ENCODE measurements around the gene DAPK2.

The DAPK2 gene

GRCh38 chr15:64001148-64001547, 45.1 kb downstream of the DAPK2 start:
- POLR2A ChIA-PET, result no interaction called here
- CTCF ChIA-PET, result interaction anchor here (0.7 kb wide), 1 partner anchor 49 kb away, joined by 3 read pairs; no protein-coding TSS in a partner anchor
- no peak for DNase-seq (ENCODE audit: extremely low spot score)
- TF ChIP-seq ELF4 (IDR thresholded peaks at IDR 0.05), result no peak
- no peak for TF ChIP-seq FOXA1 (IDR thresholded peaks at IDR 0.05)
- TF ChIP-seq HDGF (IDR thresholded peaks at IDR 0.05; ENCODE audit: borderline replicate concordance), result no peak
- no peak for TF ChIP-seq CTBP1 (IDR thresholded peaks at IDR 0.05; ENCODE audit: borderline replicate concordance)
- TF ChIP-seq SP1 (IDR thresholded peaks at IDR 0.05), result no peak
- TF ChIP-seq FOXM1 (IDR thresholded peaks at IDR 0.05; ENCODE audit: borderline replicate concordance), result no peak
- TF ChIP-seq PKNOX1 (IDR thresholded peaks at IDR 0.05), result no peak
- no peak for TF ChIP-seq ZNF384 (IDR thresholded peaks at IDR 0.05)

DNA sequence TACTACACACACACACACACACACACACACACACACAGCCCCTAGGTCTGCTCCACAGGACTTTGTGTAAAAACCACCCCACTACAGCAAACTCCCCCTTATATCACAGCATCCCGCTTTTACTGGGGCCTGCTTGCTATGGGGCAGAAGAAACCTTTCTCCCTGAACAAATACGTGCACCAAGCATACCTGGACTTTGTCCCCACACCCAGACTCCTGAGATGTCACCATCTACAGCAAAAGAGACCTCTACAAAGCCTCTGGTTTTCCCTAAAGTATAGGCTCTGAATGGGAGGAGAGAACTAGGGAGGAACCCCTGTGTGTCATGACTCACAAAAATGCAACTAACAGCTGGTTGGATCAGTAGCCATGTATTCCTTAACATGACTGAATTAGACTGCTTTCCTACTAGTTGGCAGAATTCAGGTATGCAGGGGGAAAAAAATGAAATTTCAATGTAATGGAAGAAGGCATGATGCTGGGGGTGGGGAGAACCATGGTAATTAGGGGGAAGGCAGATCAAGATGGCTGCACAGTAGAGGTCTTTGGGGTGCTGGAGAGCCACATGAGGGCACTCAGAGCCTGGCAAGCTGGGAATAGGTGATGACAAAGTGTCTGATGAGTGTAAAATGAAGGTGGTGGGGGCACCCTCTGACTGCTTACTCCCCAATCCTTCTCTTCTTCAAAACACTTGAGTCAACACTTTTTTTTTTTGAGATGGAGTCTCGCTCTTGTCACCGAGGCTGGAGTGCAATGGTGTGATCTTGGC, 45.9 kb downstream of the DAPK2 start:
- CTCF ChIA-PET, result interaction anchor here (0.7 kb wide), 1 partner anchor 50 kb away, joined by 3 read pairs; no protein-coding TSS in a partner anchor
- DNase-seq (ENCODE audit: extremely low spot score), result no peak
- POLR2A ChIA-PET, result no interaction called here
- TF ChIP-seq ELF4 (IDR thresholded peaks at IDR 0.05), result no peak
- TF ChIP-seq SUZ12 (IDR thresholded peaks at IDR 0.05), result no peak

DNA sequence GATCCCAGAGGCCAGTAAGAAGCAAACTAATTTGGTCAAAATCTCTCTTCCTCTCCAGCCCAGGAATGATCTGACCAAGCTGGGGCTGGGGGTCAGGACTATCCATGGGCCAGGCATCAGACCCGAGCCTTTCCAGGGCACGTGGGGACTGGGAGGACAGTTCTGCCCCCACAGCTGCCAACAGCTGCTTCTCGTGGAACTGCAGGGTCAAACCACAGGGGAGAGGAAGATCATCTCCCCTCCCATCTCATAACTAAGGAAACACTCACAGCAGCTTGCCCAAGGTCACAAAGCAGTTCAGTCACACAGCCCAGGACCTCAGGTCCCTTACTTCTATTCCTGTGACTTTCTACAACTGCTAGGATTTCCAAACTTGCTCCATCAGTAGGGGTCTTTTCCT, 47.1 kb downstream of the DAPK2 start:
- DNase-seq (ENCODE audit: extremely low spot score), result no peak

GRCh38 chr15:63998489-63998888, 47.8 kb downstream of the DAPK2 start:
- CTCF ChIA-PET, result no interaction called here
- DNase-seq (ENCODE audit: extremely low spot score), result no peak
- POLR2A ChIA-PET, result no interaction called here
- TF ChIP-seq ELF4 (IDR thresholded peaks at IDR 0.05) (no peak), FOXA1 (IDR thresholded peaks at IDR 0.05) (no peak), BHLHE40 (IDR thresholded peaks at IDR 0.05; ENCODE audit: borderline replicate concordance) (no peak), CTBP1 (IDR thresholded peaks at IDR 0.05; ENCODE audit: borderline replicate concordance) (no peak), ARNT (IDR thresholded peaks at IDR 0.05) (no peak), FOXK2 (IDR thresholded peaks at IDR 0.05) (no peak), SUZ12 (IDR thresholded peaks at IDR 0.05) (no peak), HDGF (IDR thresholded peaks at IDR 0.05; ENCODE audit: borderline replicate concordance) (no peak)

More for the DNA sequence above, 47.1 kb downstream of the DAPK2 start:
- ChIA-PET CTCF (no interaction called here), POLR2A (no interaction called here)
- TF ChIP-seq TARDBP (IDR thresholded peaks at IDR 0.05), result no peak
- TF ChIP-seq L3MBTL2 (conservative IDR thresholded peaks at IDR 0.05), result no peak
- no peak for TF ChIP-seq FOXK2 (IDR thresholded peaks at IDR 0.05)
- TF ChIP-seq NFRKB (IDR thresholded peaks at IDR 0.05), result no peak
- no peak for TF ChIP-seq ELF4 (IDR thresholded peaks at IDR 0.05)
- TF ChIP-seq ARNT (IDR thresholded peaks at IDR 0.05), result no peak
- no peak for TF ChIP-seq FOXM1 (IDR thresholded peaks at IDR 0.05; ENCODE audit: borderline replicate concordance)
- no peak for TF ChIP-seq CTBP1 (IDR thresholded peaks at IDR 0.05; ENCODE audit: borderline replicate concordance)
- TF ChIP-seq FOXA1 (IDR thresholded peaks at IDR 0.05), result no peak
- TF ChIP-seq LEF1 (IDR thresholded peaks at IDR 0.05; ENCODE audit: borderline replicate concordance), result no peak
- TF ChIP-seq ZNF384 (IDR thresholded peaks at IDR 0.05), result no peak
- TF ChIP-seq SP1 (IDR thresholded peaks at IDR 0.05), result no peak
- no peak for TF ChIP-seq PKNOX1 (IDR thresholded peaks at IDR 0.05)
- no peak for TF ChIP-seq HDGF (IDR thresholded peaks at IDR 0.05; ENCODE audit: borderline replicate concordance)
- TF ChIP-seq SUZ12 (IDR thresholded peaks at IDR 0.05), result no peak
- no peak for TF ChIP-seq BHLHE40 (IDR thresholded peaks at IDR 0.05; ENCODE audit: borderline replicate concordance)

- CTCF ChIA-PET, result no interaction called here
- no peak for DNase-seq (ENCODE audit: extremely low spot score)
- POLR2A ChIA-PET, result no interaction called here
- TF ChIP-seq ELF4 (IDR thresholded peaks at IDR 0.05) (no peak), BHLHE40 (IDR thresholded peaks at IDR 0.05; ENCODE audit: borderline replicate concordance) (no peak), LEF1 (IDR thresholded peaks at IDR 0.05; ENCODE audit: borderline replicate concordance) (no peak), TARDBP (IDR thresholded peaks at IDR 0.05) (no peak)
These were observed 48.4 kb downstream of the DAPK2 start for GRCh38 chr15:63997715-63998442.

GRCh38 chr15:63996794-63997357, 49.4 kb downstream of the DAPK2 start:
- ChIA-PET CTCF (no interaction called here), POLR2A (no interaction called here)
- TF ChIP-seq ELF4 (IDR thresholded peaks at IDR 0.05) (no peak), BHLHE40 (IDR thresholded peaks at IDR 0.05; ENCODE audit: borderline replicate concordance) (no peak), FOXA1 (IDR thresholded peaks at IDR 0.05) (no peak), PKNOX1 (IDR thresholded peaks at IDR 0.05) (no peak), SUZ12 (IDR thresholded peaks at IDR 0.05) (no peak), SP1 (IDR thresholded peaks at IDR 0.05) (no peak), HDGF (IDR thresholded peaks at IDR 0.05; ENCODE audit: borderline replicate concordance) (no peak), NFRKB (IDR thresholded peaks at IDR 0.05) (no peak), LEF1 (IDR thresholded peaks at IDR 0.05; ENCODE audit: borderline replicate concordance) (no peak), FOXK2 (IDR thresholded peaks at IDR 0.05) (no peak), CTBP1 (IDR thresholded peaks at IDR 0.05; ENCODE audit: borderline replicate concordance) (no peak), L3MBTL2 (conservative IDR thresholded peaks at IDR 0.05) (no peak), FOXM1 (IDR thresholded peaks at IDR 0.05; ENCODE audit: borderline replicate concordance) (no peak), TARDBP (IDR thresholded peaks at IDR 0.05) (no peak), ZNF384 (IDR thresholded peaks at IDR 0.05) (no peak)
- DNase-seq (ENCODE audit: extremely low spot score), result no peak

Measured in HEK293T (cell line).